ENCODE measurements around the gene HDAC7.
"Not testable (repeated sequence)": the region's sequence is repeated elsewhere in the genome, so short reads cannot be mapped to it uniquely, and the experiment has no call there.

The HDAC7 gene

DNA sequence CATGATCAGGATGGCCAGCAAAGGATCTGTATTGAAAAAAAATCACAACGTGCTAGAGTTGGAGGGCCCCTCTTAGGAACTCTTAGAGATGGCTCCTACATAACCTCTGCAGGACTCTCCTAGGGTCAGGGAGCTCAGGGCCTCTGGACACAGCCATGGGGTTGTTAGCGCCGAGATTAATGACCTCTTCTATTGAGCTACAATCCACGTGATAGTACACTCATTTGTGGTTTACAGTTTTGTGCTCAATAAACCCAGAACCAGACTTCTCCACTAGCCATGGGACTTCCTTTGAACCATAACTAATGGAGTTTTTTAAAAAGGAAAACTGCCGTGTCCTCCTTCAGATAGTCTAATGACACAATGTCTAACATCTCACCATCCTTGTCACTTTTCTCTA, 29.6 kb upstream of the HDAC7 start:
- no peak for DNase-seq (ENCODE audit: low read depth in 1 of 2, low spot score in 1 of 2)

DNA sequence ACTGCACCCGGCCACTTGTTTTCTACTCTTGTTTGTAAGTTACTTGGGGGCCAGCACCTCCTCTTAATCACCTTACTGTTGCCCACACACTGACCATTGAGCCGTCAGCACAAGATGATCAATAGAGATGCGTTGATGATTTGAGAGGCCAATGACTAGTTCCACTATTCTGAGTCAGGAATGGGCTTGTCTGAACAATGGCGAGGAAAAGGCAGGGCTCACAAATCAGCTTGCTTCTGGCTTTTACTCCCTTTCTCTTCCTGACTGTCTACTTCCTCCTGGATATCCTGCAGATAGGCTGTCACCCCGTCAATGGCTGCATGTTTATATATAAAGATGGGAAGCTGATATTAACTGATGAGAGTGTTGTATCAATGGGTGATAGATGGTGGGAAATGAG, 29.1 kb upstream of the HDAC7 start:
- DNase-seq (ENCODE audit: low read depth in 1 of 2, low spot score in 1 of 2): no peak

DNA sequence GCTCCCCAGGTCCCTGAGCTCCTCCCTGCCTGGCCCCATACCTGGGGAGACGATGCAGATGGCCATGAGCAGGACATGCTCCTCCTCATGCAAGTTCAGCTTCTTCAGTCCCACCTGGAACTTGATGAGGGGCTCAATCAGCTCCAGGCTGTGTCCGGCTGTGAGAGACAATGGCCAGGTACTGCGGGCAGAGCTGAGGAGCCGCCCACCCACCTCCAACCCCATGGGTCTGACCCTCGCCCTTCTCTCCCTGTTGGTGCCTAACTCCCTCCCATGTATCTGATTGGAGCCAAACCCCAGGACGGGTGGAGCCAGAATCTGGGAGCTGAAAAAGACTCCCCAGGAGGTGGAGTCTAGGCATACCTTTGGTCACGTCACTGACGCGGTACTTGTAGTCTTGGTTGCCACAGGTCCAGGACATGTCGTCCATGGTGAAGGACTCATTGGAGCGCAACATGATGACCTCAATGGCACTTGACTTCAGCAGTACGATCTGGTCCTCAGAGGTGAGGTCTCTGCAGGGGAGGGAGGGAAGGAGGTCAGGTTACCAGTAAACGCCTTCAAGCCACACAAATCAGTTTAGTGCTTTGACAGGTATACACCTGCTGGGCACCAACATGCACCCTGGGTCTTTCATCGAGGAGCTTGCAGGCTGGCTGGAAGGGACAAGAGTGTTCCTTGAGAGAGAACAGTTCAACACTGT, 26.7 kb upstream of the HDAC7 start:
- DNase-seq (ENCODE audit: low read depth in 1 of 2, low spot score in 1 of 2): no peak

DNA sequence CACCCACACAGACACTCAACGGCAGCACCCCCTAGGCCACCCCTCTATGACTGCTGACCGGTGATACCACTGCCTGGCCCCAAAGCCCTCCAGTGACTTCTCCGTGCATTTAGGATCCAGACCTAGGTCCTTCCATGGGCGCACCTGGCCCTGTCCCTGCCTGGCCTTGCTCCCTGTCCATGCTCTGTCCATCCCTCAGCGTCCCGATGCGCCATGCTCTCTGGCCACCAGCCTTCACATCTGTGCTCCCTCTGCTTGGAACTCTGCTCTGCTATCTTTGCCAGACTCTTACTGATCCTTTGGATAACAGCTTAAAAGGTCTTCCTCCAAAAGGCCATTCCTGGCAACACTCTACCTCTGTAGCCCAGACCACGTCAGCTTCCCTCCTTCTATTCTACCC, 25.4 kb upstream of the HDAC7 start:
- DNase-seq (ENCODE audit: low read depth in 1 of 2, low spot score in 1 of 2): no peak

DNA sequence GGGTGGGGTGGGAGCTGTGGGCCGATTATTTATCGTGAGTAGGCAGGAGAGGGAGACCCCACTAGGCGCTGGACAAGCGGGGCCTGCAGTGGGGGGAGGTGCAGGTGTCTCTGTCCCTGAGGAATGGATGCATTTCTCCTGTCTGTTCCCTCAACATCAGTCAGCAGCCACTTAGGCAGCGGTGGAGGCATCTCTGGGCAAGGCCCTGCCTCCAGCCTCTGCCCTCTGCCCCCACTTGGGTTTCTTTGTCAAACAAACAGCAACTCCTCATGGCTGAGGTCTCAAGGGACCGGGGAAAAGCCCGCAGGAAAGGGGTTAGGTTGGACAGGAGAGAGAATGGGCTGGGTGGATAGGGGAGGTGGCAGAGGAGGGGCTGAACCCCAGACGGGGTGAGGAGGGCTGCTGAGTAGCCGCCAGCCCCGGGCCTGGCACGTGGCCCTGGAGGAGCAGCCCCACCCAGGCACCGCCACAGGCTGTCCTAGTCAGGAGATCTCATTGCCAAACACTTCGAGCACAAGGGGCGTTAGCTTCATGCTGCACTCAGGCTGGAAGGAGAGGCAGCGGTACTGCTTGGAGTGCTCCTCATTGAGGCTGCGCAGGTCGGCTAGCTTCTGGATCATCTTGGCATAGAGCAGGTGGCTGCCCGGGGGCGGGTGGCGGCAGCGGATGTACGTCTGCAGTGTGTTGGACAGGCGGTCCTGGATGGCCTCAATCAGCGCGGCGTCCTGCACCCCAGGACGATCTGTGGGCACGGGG, 24.7 kb upstream of the HDAC7 start:
- no peak for DNase-seq (ENCODE audit: low read depth in 1 of 2, low spot score in 1 of 2)

DNA sequence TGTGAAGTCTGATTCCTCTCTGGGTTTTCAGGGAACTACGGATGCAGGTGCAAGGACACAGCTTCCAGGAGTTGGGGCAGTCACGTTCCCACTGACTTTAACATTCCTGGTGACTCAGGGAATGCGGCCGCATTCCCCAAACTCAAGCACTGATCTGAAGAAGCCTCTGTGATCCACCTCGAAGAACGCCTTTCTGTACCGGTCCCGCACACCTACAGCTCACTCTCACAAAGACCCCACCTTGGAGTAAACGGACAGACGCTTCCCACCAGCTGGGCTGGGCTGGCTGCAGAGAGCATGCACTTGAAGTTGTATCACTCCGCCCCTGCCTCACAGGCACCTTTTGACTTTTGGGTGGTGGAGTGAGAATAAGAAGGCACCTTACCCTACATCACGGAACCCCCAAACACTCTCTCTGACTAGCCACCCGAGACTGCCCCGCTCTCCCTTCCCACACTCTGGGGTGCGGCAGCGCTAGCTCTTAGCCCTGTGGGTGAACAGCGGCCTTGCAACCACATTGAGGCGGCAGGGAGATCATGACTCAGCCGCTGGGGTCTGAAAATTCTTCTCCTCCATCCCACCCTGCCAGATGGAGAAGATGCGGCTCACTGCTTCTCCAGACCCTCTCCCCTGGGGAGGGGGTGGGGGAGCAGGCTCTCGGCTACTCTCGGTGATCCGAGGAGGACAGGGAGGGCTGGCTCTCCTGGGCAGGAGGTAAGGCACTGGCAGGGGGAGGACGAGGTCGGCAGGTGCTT, 23.7 kb upstream of the HDAC7 start:
- DNase-seq (ENCODE audit: low read depth in 1 of 2, low spot score in 1 of 2): no peak

DNA sequence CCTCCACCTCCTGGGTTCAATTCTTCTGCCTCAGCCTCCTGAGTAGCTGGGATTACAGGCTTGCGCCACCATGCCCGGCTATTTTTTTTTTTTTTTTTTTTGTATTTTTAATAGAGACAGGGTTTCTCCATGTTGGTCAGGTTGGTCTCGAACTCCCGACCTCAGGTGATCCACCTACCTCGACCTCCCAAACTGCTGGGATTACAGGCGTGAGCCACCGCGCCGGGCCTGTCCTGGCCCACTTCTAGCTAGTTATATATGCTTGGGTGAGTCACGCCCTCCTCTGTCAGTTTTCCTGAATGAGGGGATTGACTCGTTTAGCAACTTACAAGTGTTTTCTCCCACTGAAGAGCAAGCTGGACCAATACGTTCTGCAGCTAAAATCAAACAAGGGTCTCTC, 22.8 kb upstream of the HDAC7 start:
- not testable (repeated sequence) for DNase-seq (ENCODE audit: low read depth in 1 of 2, low spot score in 1 of 2)

DNA sequence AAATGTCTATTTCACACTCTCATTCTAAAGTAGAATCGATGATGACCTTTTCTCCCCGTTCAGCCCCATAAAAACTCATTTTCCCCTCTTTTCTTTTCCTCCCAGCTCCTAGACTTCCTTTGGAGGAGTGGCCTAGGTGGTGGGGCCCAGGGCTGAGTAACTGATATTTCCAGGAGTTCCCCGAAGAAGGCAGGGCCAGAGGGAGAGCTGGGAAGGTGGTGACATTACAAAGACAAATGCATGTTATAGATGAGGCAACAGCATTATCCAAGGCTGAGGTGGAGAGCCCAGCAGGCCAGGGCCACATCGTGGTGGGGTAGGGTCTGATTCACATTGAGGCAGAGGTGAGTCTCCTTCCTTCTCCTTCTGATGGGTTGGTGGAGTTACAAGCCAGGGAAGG, 22.2 kb upstream of the HDAC7 start:
- DNase-seq (ENCODE audit: low read depth in 1 of 2, low spot score in 1 of 2): no peak

DNA sequence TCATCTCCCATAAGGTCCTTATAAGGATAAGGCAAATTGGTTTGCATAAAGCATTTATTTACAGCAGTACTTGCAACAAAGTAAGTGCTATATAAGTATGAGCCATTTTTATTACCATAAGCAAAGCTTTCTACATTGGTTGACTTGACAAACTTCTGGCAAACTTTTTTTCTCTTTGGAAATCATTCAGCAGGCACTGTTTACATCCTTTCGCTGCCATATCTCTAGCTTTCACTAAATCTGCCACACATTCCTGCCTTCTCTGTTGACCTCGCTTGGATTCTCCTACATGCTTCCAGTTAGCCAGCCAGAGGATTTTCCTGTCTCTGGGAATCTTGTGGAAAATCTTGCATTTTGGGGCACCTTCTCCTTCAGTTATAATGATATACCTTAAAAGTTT, 21.8 kb upstream of the HDAC7 start:
- no peak for DNase-seq (ENCODE audit: low read depth in 1 of 2, low spot score in 1 of 2)

DNA sequence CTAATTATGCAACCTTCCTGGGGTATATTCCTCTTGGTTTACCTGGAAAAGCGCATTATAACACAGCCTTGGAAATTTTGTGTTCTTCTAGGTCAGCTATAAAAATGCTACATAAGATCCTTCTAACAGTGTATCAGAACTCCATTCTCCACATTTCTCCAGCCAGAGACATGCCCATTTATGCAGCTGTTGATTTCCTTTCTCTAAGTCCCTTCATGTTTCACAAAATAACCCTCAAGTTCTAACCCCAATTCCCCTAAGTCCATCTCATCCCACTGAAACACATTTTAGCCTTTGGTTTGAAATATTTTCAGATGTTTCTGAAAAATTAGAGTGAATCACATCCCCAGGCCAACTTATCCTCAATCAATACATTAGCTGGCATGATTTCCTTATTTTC, 20.9 kb upstream of the HDAC7 start:
- no peak for DNase-seq (ENCODE audit: low read depth in 1 of 2, low spot score in 1 of 2)

DNA sequence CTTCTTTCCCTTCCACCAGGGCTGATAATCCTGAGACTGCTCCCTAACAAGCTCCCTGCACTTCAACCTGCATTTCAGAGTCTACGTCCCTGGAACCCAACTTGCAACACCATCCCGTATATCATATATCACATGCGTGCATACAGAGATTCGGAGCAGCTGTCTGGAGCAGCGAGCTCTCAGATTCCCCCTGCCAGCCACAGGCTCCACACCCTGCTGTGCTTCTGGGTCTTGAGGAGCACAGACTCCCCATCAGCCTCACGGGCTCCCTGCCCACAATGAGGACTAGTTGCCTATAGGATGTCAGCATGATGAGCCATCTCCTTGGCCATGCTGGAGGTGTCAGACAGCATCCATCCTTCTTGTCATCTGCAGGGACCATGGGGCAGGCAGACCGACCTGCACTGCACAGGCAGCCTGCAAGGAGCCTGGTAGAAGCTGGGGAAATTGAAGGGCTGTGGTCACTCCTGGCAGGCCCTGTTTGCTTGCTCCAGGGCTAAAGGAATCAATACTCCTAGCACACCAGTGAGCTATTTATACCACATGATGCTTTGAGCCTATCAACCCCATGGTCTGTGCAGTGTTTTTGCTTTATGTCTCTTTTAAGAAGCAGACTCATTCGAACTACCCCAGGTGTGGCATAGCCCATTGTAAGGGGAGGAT, 19.6 kb upstream of the HDAC7 start:
- DNase-seq (ENCODE audit: low read depth in 1 of 2, low spot score in 1 of 2): no peak

DNA sequence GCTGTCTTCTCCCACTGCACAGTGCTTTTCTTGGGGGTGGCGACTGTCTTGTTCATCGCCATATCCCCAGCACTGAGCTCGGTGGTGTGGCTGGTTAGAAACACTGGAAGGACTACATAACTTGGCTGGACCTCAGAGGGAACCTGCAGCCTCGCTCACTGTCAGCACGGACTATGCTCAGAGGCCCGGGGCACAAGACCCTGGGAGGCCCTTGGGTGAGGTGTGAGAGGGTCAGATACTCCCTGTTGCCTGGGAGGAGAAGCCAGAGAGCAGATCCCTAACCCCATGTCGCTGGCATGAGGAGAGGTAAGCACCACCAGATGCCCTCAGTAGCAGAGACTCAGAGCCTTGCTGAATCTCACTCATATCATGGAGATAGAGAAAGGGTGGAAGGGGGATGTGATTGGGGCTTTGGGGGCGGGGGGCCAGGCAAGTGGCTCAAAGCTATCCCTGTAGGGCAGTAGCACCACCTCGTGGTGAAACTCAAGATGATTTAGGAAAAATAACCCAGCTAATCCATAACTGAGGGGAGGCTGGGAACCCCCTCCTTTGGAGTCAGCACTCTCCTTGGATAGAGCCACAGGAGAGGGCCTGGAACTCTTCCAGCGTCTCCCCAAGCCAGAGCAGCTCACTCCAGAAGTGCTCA, 18.7 kb upstream of the HDAC7 start:
- peak in 1 of 2 donors; percentile 46 for DNase-seq (ENCODE audit: low read depth in 1 of 2, low spot score in 1 of 2)

DNA sequence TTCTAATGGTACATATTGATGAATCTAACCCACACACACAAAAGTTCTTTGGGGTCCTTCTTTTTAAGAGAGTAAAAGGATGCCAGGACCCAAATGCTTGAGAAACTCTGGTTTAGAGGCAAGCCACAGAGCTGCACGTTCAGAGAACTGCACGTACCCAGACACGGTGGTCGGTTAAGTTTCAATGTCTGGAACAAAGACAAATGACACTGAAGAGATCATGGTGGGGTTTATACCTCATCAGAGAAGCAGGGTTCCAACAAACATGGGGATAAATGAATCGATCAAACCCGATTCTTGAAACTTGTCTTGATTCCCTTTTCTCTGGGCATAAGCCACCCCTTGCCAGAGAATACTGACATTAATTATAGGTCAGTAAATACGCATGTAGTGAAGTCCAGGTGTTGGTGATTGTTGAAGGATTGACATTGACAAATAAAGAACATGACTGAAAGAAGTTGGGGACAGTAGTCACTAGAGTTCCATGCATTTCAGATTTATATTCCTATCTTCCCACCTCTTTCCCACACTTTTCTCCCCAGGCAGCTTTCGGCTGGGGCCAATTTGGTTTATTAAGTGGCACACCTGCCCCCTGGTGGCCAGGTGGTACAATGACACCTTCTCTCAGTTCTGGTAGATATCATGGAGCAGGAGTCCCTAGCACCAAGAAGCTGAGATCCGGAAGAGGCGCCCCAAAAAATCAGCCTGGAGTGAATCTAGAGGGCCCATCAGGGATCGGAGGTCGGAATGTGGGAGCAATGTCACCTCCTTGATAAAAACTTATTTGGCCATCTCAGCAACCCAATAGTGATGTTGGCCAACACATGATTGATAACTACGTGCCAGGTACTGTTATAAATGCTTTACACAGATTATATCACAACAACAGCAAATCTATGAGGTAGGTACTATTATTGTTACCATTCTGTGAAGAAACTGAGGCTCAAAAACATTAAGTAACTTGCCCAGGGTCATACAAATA, 17.8 kb upstream of the HDAC7 start:
- DNase-seq (ENCODE audit: low read depth in 1 of 2, low spot score in 1 of 2): peak; percentile 48 to 58

DNA sequence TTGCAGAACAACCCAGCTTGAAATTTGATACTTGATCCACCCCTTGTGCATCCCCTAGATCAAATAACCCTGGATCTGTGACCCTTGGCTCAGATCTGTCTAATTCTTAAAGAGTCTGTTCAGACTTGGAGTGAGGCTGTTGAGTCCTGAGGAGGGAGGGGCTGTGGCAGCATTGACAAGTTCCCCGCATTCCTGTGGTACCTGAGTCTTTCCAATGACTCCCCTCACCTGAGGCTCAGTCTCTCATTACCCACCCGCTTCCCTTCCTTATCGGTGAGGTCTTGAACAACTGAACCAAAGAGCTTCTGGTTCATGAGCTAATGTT, 16.1 kb upstream of the HDAC7 start:
- DNase-seq (ENCODE audit: low read depth in 1 of 2, low spot score in 1 of 2): no peak

DNA sequence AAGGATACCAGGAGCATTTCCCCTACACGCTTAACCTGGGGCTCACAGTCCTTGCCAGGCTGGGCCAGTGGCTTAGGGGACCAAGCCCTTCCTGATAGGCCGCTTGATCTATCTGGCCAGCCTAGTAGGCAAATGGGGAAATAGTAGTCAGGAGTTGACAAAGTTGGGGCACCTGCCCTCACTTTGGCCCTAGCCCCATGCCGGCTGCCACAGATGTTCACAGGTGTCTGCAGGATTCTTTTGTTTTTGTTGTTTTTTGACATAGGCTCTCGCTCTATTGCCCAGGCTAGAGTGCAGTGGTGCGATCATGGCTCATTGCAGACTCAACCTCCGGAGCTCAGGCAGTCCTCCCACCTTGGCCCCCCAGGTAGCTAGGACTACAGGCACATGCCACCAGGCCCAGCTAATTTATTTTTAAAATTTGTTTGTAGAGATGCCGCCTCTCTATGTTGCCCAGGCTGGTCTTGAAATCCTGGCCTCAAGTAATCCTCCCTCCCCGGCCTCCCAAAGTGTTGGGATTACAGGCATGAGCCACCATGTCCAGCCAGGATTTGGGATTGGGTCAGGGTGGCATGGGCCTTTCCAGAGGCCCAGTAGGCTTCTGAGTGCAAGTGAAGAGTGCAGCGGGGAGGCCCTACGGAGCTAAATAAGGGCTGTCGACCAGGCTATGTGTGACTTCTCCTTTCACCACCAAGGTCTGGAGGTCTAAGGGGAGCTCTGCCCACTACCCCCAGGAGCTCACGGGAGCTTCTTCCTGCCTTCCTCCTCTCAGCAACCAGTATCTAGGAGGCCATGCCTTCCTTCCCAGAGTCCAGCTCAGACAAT, 15.5 kb upstream of the HDAC7 start:
- no peak for DNase-seq (ENCODE audit: low read depth in 1 of 2, low spot score in 1 of 2)

DNA sequence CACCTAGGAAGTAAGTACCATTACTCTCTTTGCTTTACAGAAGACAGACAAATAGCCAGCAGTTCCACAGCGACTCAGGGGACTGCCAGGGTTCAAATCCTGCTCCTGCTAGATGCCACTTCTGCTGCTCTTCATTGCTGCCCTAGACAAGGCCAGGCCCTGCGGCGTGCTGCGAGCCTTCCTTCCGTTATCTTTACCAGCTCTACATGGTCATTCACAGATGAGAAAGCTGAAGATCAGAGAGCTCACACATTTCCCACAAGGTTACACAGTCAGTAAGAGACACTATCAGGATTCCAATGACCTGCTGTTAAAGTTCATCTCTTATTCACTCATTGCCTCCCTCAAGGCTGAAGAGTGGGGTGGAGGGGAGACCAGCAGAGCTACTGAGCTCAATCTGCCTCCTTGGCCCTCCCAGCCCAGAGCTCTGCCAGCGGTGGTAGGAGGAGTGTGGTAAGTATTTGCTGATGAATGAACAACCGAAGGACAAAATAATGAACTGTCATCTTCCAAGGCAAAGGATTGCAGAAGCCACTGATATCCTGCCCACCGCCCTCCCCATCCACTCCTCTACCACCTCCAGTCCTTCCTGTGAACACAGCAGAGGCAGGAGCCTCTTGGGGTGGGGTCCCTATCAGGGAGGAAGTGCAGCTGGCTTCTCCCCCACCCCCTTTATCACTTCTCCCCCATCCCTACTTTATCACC, 14.6 kb upstream of the HDAC7 start:
- no peak for DNase-seq (ENCODE audit: low read depth in 1 of 2, low spot score in 1 of 2)

DNA sequence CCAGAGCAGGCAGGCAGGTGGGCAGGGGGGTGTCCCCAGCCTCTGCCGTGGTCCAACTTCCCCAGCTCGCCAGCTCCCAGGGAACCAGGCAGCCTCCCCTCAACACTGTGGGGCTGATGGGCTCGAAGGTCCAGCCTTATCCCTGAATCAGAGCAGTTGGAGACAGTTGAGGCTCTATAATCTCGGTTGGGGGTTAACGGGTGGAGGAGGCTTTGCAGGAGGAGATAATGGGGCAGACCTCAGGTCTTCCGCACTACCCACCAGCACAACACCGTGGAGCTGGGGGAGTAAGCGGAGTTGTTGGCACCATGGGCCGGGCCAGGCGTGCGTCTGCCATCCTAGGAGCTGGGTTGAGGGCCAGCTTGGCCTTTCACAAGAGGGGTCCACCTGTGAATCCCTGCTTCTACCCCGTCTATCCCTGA, 13.9 kb upstream of the HDAC7 start:
- DNase-seq (ENCODE audit: low read depth in 1 of 2, low spot score in 1 of 2): no peak

DNA sequence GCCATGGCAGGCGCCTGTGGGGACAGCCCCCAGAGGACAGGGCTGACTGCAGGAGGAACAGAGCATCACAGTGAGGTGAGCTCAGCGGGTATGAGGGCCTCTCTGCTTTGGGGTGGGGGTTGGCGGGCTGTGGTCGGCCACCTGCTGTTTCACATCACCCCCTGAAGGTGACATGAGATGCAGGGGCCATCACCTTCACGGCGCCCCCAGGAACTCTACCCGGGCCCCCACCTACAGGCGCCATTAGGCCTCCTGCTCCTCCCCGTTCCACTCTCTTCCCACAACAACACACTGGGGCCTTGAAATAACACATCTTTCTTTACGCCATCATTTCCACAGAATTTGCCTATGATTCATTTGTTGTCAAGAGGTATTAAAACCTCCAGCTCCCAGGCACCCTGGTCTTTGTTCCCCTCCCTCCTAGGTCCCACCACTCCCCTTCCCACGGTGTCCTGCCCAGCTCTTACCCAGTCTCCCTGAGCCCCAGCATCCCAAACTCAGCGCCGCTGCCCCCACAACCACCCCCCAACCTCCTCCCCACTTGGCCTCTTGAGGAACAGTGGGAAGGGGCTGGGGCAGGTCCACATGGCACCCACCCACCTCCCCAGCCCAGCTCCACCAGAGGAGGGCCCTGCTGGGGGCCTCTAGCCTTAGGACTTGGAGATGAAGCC, 12.7 kb upstream of the HDAC7 start:
- DNase-seq (ENCODE audit: low read depth in 1 of 2, low spot score in 1 of 2): peak; percentile 43 to 69
